NCI-H748 treated with DMSO at 0.1 percent for 48 hours (cell line): ENCODE results near the gene IL22RA2.
"Not testable (repeated sequence)": the region's sequence is repeated elsewhere in the genome, so short reads cannot be mapped to it uniquely, and the experiment has no call there.

ENCODE experiments used
- DNase-seq: peaks from one replicate; lab custom pipeline; 2025; lab: John Stamatoyannopoulos, UW

IL22RA2 gene

GRCh38 chr6:137173501-137173900, at the start of gene IL22RA2:
Gene IL22RA2 (minus strand): TSS chr6:137173644. CDS start chr6:137161749, 11,895 bp downstream.
- DNase-seq = no peak

DNA sequence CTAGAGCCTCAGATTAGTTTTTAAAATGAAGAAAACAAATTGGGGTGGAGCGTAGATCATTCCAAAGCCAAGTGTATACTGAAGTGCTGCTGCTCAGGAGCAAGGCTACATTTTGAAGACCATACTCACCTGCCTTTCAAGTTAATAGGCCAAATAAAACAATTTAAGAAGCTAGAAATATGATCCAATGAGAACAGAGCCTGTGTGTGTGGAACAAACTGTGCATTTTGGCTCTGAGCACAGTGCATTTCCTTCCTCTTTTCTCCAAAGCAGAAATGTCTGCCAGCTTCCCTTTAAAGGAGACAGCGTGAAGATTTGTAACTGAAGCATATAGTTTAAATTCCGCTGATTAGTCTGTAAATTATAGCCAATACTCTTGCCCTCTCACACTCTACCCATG, 48.9 kb upstream of the IL22RA2 start:
- no peak for DNase-seq

- DNase-seq = no peak
These were observed 46.3 kb upstream of the IL22RA2 start for GRCh38 chr6:137219664-137220252.

GRCh38 chr6:137218917-137219663, 45.6 kb upstream of the IL22RA2 start, which contains the start of gene IFNGR1:
Gene IFNGR1 (minus strand): TSS chr6:137219385. CDS start chr6:137219327, 58 bp downstream.
- peak; percentile 65 for DNase-seq

DNA sequence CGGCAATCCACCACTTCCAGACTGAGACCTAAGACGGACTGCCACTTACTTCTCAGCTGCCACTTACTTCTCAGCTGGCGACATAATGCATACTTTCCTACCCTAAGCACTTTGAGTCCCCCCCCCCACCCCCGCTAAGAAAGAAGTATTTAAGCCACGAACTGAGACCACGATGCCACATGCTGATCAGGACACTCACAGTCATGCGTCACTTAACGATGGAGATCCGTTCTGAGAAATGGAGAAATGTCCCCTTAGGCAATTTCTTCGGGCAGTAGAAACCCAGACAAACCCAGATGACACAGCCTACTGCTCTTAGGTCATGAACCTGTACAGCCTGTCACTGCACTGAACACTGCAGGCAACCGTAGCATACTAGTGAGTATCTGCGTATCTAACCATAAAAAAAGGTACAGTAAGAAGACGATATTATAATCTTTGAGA, 45.1 kb upstream of the IL22RA2 start:
- no peak for DNase-seq

- DNase-seq = no peak
These were observed 44.5 kb upstream of the IL22RA2 start for GRCh38 chr6:137217801-137218472.

- DNase-seq = no peak
These were observed 43.6 kb upstream of the IL22RA2 start for GRCh38 chr6:137216875-137217553.

GRCh38 chr6:137216106-137216505, 42.7 kb upstream of the IL22RA2 start:
- DNase-seq = no peak

DNA sequence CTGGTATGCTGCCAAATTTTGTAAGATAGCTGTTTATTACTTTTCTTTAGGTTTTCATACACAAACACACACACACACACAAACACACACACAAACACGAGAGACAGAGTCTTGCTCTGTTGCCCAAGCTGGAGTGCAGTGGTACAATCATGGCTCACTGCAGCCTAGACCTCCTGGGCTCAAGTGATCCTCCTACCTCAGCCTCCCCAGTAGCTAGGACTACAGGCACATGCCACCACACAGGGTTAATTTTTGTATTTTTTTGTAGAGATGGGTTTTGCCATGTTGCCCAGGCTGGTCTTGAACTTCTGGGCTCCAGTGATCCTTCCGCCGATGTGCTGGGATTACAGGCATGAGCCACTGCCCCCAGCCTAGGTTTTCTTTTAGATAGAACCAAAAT, 42.2 kb upstream of the IL22RA2 start:
- DNase-seq = not testable (repeated sequence)

- no peak for DNase-seq
These were observed 41.5 kb upstream of the IL22RA2 start for GRCh38 chr6:137214931-137215330.

DNA sequence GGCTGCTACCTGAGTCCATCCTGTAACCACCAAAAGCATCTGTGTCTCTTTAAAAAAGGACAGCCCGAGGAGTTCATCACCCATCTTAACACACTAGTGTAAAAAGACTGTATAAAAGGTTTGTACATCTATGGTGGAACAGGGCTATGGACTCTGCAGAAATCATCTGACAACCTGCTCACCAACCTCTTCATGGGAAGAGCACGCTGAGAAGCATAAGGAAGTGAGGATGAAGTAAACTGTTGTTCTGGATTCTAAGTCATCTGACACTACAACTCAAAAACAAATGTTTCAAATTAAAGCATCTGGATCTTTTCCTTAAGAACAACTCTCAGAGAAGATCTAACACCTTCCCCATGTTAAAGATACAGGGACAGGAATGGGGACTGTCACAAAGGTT, 40.4 kb upstream of the IL22RA2 start:
- no peak for DNase-seq

DNA sequence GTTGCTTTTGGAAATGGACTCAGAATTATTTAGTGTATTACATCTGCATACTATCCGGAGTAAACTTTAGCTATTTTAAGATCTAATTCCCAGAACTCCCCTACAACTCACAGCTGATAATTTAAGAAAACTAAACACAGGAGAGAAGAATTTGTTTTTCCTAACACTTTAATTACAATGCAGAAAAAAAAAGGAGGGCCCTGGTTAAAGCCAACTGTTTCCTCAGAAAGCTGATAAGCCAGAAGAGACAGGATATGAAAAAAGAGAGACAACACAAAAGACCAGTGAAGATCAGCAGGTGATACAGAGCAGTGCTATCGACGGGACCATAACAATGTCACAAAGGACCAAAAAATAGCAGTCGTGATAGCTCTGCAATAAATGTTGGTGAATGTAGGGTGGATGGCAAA, 39.9 kb upstream of the IL22RA2 start:
- DNase-seq = no peak

DNA sequence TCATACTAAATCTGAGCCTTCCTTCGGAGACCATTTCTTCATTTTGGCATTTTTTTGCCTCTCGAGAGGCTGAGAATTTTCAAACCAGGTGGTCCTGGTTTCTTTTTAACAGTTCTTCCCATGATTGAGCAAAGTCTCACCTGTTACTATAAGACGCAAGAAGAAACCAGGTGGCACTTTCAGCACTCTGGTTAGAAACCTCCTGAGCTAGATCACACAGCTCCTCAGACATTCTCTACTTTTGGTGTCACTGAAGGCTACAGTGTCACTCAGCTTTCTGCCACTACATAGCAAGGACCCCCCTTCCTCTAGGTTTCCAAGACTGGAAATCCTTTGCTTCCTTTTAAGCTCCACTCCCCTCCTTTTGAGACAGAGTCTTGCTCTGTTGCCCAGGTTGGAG, 38.5 kb upstream of the IL22RA2 start:
- no peak for DNase-seq

- no peak for DNase-seq
These were observed 37.5 kb upstream of the IL22RA2 start for GRCh38 chr6:137210903-137211302.

DNA sequence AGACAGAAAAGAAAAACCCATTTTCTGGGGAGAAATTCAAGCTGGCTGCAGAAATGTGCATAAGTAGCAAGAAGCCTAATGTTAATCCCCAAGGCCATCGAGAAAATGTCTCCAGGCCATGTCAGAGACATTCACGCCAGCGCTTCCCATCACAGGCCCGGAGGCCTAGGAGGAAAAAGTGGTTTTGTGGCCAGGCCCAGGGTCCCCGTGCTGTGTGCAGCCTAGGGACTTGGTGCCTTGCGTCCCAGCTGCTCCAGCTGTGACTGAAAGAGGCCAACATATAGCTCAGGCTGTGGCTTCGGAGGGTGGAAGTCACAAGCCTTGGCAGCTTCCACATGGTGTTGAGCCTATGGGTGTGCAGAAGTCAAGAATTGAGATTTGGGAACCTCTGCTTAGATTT, 34.8 kb upstream of the IL22RA2 start:
- DNase-seq = no peak

GRCh38 chr6:137207457-137207856, 34.0 kb upstream of the IL22RA2 start:
- not testable (repeated sequence) for DNase-seq

- DNase-seq = no peak
These were observed 33.1 kb upstream of the IL22RA2 start for GRCh38 chr6:137206577-137206976.

DNA sequence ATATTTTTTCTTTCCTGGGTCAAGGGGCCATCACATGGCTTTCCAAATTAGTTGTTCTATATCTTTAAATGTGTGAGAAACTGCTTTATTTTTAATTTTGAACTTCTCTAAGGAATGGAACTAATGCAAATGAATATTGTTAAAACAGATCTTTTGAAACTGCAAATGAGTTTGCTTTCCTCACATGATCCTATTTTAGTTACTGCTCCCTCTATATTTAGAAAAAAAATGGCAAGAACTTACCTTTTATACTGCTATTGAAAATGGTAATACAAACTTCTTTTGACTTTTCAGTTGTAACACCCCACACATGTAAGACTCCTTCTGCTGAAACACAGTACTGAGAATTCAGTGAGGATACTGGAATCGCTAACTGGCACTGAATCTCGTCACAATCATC, 29.8 kb upstream of the IL22RA2 start:
- no peak for DNase-seq

GRCh38 chr6:137202078-137202477, 28.6 kb upstream of the IL22RA2 start:
- DNase-seq = no peak

DNA sequence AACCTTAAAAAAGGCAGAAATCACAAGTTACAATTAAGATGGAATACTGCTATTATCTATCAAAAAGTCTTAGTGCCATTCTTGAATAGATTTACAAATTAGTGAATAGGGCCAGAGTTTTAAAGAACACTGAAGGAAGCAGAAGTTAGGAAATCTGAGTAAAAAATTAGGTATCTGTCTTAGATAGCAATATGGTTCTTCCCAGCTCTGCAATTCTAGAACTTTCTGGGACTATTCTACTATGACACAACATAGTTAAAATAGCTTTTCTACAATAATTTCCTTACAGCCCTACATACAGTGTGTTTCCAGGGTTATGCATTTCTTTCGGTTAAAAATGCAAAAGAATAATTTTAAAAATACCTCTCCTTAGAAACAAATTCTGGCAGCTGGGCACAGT, 27.6 kb upstream of the IL22RA2 start:
- no peak for DNase-seq

- DNase-seq = no peak
These were observed 26.8 kb upstream of the IL22RA2 start for GRCh38 chr6:137200288-137200687.
